H9 (cell line): ENCODE results near the gene TET3. TPM values are rescaled to one million over a fixed set of nuclear protein-coding genes. Genes with fewer than 3 reads are reported as not detected.

ENCODE experiments used
- DNase-seq: peaks from one replicate; pipeline ENCODE4 v3.0.0-alpha.2; 2017
- H2AFZ ChIP-seq: one replicate; pipeline ENCODE4 v1.6.1; 2013; ENCODE audit warnings: mild to moderate bottlenecking, low read length, control low read depth, moderate library complexity
- H2AK5ac ChIP-seq: 2 replicates; pipeline ENCODE4 v1.6.1; 2013; ENCODE audit warnings: low read length, control low read depth, mixed read lengths; ENCODE audit not compliant: insufficient read length
- H2BK120ac ChIP-seq: one replicate; pipeline ENCODE4 v1.6.1; 2013; ENCODE audit warnings: low read depth, mild to moderate bottlenecking, low read length, control low read depth, inconsistent platforms; ENCODE audit not compliant: poor library complexity, severe bottlenecking
- H2BK12ac ChIP-seq: 2 replicates; pipeline ENCODE4 v1.6.1; 2013; ENCODE audit warnings: low read length, control low read depth, mixed read lengths, low read depth; ENCODE audit not compliant: insufficient read length
- H2BK15ac ChIP-seq: 2 replicates; pipeline ENCODE4 v1.6.1; 2013; ENCODE audit warnings: low read depth, low read length, control low read depth
- H2BK20ac ChIP-seq: one replicate; pipeline ENCODE4 v1.6.1; 2013; ENCODE audit warnings: low read depth, mild to moderate bottlenecking, low read length, control low read depth, inconsistent platforms; ENCODE audit not compliant: poor library complexity, severe bottlenecking
- H2BK5ac ChIP-seq: 2 replicates; pipeline ENCODE4 v1.6.1; 2013; ENCODE audit warnings: low read length, control low read depth, mixed read lengths; ENCODE audit not compliant: insufficient read length
- H3K14ac ChIP-seq: 2 replicates; pipeline ENCODE4 v1.6.1; 2013; ENCODE audit warnings: low read length, control low read depth; ENCODE audit not compliant: insufficient read depth
- H3K18ac ChIP-seq: 2 replicates; pipeline ENCODE4 v1.6.1; 2013; ENCODE audit warnings: low read depth, mild to moderate bottlenecking, mixed read lengths, low read length, control low read depth; ENCODE audit not compliant: insufficient read length
- H3K23ac ChIP-seq: 2 replicates; pipeline ENCODE4 v1.6.1; 2013; ENCODE audit warnings: low read length, control low read depth, mixed read lengths, low read depth; ENCODE audit not compliant: insufficient read length
- H3K23me2 ChIP-seq: 2 replicates; pipeline ENCODE4 v1.6.1; 2013; ENCODE audit warnings: low read depth, mild to moderate bottlenecking, mixed read lengths, low read length, control low read depth; ENCODE audit not compliant: insufficient read length, poor library complexity, severe bottlenecking
- H3K27ac ChIP-seq: 2 replicates; pipeline ENCODE4 v1.5.1; 2013; ENCODE audit warnings: low read length, control low read depth, mixed read lengths, low read depth; ENCODE audit not compliant: insufficient read length
- H3K27me3 ChIP-seq: 2 replicates; pipeline ENCODE4 v1.6.1; 2013; ENCODE audit warnings: low read length, control low read depth, inconsistent platforms; ENCODE audit not compliant: insufficient read depth
- H3K4ac ChIP-seq: 2 replicates; pipeline ENCODE4 v1.6.1; 2013; ENCODE audit warnings: low read depth, mild to moderate bottlenecking, control low read depth, inconsistent platforms, low read length, moderate library complexity
- H3K4me1 ChIP-seq: 2 replicates; pipeline ENCODE4 v1.6.1; 2013; ENCODE audit warnings: low read length, control low read depth, inconsistent platforms; ENCODE audit not compliant: insufficient read depth
- H3K4me2 ChIP-seq: 2 replicates; pipeline ENCODE4 v1.6.1; 2013; ENCODE audit warnings: low read length, control low read depth, mixed read lengths; ENCODE audit not compliant: insufficient read length, insufficient read depth
- H3K56ac ChIP-seq: 2 replicates; pipeline ENCODE4 v1.6.1; 2013; ENCODE audit warnings: low read depth, mild to moderate bottlenecking, mixed read lengths, low read length, control low read depth; ENCODE audit not compliant: insufficient read length
- H3K79me1 ChIP-seq: 2 replicates; pipeline ENCODE4 v1.6.1; 2013; ENCODE audit warnings: low read depth, mild to moderate bottlenecking, moderate library complexity, low read length, control low read depth, inconsistent platforms; ENCODE audit not compliant: insufficient read depth, poor library complexity, severe bottlenecking
- H3K79me2 ChIP-seq: 2 replicates; pipeline ENCODE4 v1.6.1; 2013; ENCODE audit warnings: low read length, control low read depth, inconsistent platforms; ENCODE audit not compliant: insufficient read depth
- H3K9ac ChIP-seq: 2 replicates; pipeline ENCODE4 v1.6.1; 2013; ENCODE audit warnings: low read length, control low read depth, mixed read lengths; ENCODE audit not compliant: insufficient read length; ENCODE audit errors: extremely low read depth
- H3K9me3 ChIP-seq: one replicate; pipeline ENCODE4 v1.6.1; 2013; ENCODE audit warnings: low read depth, low read length, inconsistent platforms; ENCODE audit not compliant: control insufficient read depth
- H3T11ph ChIP-seq: one replicate; pipeline ENCODE4 v1.6.1; 2013; ENCODE audit warnings: mild to moderate bottlenecking, low read length, control low read depth, inconsistent platforms
- H4K20me1 ChIP-seq: one replicate; pipeline ENCODE4 v1.6.1; 2013; ENCODE audit not compliant: control insufficient read depth, insufficient read length, insufficient read depth
- H4K5ac ChIP-seq: 2 replicates; pipeline ENCODE4 v1.6.1; 2013; ENCODE audit warnings: low read depth, mild to moderate bottlenecking, mixed read lengths, low read length, control low read depth; ENCODE audit not compliant: insufficient read length
- H4K8ac ChIP-seq: replicated peaks from 2 replicates; pipeline ENCODE4 v1.6.1; 2013; ENCODE audit warnings: low read length, control low read depth, mixed read lengths, low read depth; ENCODE audit not compliant: insufficient read length
- H4K91ac ChIP-seq: 2 replicates; pipeline ENCODE4 v1.6.1; 2013; ENCODE audit warnings: low read depth, mild to moderate bottlenecking, moderate library complexity, mixed read lengths, low read length, control low read depth; ENCODE audit not compliant: insufficient read length
- H3K27ac Mint-ChIP-seq, 3 experiments: 2 replicates in 2 of 3; 3 replicates in 1 of 3; pipeline ENCODE4 v1.8.0; 2020 to 2021; ENCODE audit warnings: mixed read lengths in 3 of 3, mild to moderate bottlenecking in 1 of 3, moderate library complexity in 1 of 3
- H3K27me3 Mint-ChIP-seq: 2 replicates; pipeline ENCODE4 v1.8.0; 2021; ENCODE audit warnings: low read depth, mild to moderate bottlenecking, moderate library complexity, mixed read lengths
- H3K36me3 Mint-ChIP-seq, 3 experiments: 2 replicates in 2 of 3; 3 replicates in 1 of 3; pipeline ENCODE4 v1.8.0; 2020 to 2021; ENCODE audit warnings: low read depth in 3 of 3, mixed read lengths in 3 of 3; ENCODE audit not compliant: insufficient read depth in 1 of 3
- H3K4me1 Mint-ChIP-seq, 2 experiments: 2 replicates each; pipeline ENCODE4 v1.8.0; 2020; ENCODE audit warnings: mixed read lengths in 2 of 2
- H3K4me3 Mint-ChIP-seq, 2 experiments: 2 replicates in 1 of 2; 3 replicates in 1 of 2; pipeline ENCODE4 v1.8.0; 2020 to 2021; ENCODE audit warnings: mild to moderate bottlenecking in 2 of 2, mixed read lengths in 2 of 2, moderate library complexity in 1 of 2
- H3K9me3 Mint-ChIP-seq, 2 experiments: 2 replicates in 1 of 2; 3 replicates in 1 of 2; pipeline ENCODE4 v1.8.0; 2020; ENCODE audit warnings: mild to moderate bottlenecking in 2 of 2, mixed read lengths in 2 of 2, moderate library complexity in 1 of 2
- CTCF ChIP-seq: fragments of 200-600 bp; sonication (generic); conservative IDR thresholded peaks from 3 replicates; pipeline ENCODE4 v1.8.0; 2021; ENCODE audit warnings: antibody characterized with exemption, mild to moderate bottlenecking
- WGBS: extraction: QIAGEN DNeasy Blood & Tissue Kit; methylation state at CpG from one replicate; pipeline ENCODE4 v1.1.7; 2013; ENCODE audit warnings: missing lambda C conversion rate, low lambda C conversion rate, mixed read lengths; ENCODE audit not compliant: insufficient read length; ENCODE audit errors: extremely low coverage; 5-methylcytosine and 5-hydroxymethylcytosine counted together
- total RNA-seq: library from RNA; stranded (reverse); gene quantifications from 2 replicates; pipeline ENCODE4 v1.2.1, GENCODE V29; 2021

The TET3 gene
- total RNA-seq, 1 experiment from 2014 or later, result 24.7 TPM

- Histone ChIP-seq H3K14ac (no peak overlapping the region), H3K23me2 (no peaks in the 10 kb centered on the region), H3K9me3 (no peaks in the 10 kb centered on the region), H3K23ac (no peak overlapping the region), H4K20me1 (no peaks in the 10 kb centered on the region), H3K27ac (no peak overlapping the region), H3K79me2 (0 out of 2 replicates have a peak, but pooled peaks cover 2% of the 10 kb centered on the region), H4K5ac (no peak overlapping the region), H3K27me3 (no peaks in the 10 kb centered on the region), H3K56ac (no peak overlapping the region), H3K4me2 (no peak overlapping the region), H4K8ac (no peak overlapping the region), H3K4me1 (no peaks in the 10 kb centered on the region), H3T11ph (no peak overlapping the region), H3K18ac (no peak overlapping the region), H2BK5ac (no peak overlapping the region), H2BK120ac (no peak overlapping the region), H2BK12ac (no peak overlapping the region), H4K91ac (no peak overlapping the region), H2BK15ac (no peak overlapping the region), H2AK5ac (no peak overlapping the region), H3K9ac (no peak overlapping the region), H3K79me1 (peaks cover 9% of the 10 kb centered on the region), H2BK20ac (no peak overlapping the region), H3K4ac (no peak overlapping the region), H2AFZ (no peak overlapping the region)
- no peak for DNase-seq
- WGBS, result no CpG with 5 or more reads among the region's 1 CpG
- H3K27ac Mint-ChIP-seq, result no peak overlapping the region
- H3K27me3 Mint-ChIP-seq, result no peaks in the 10 kb centered on the region
- no peaks in the 10 kb centered on the region for H3K4me1 Mint-ChIP-seq
- H3K36me3 Mint-ChIP-seq, result peaks cover 21 to 59% (median 52%) of the 10 kb centered on the region in 3 experiments; a peak in 6 of 7 replicates
- H3K4me3 Mint-ChIP-seq, result no peak overlapping the region
- no peak for TF ChIP-seq CTCF
- H3K9me3 Mint-ChIP-seq, result no peaks in the 10 kb centered on the region
Observed at GRCh38 chr2:73946215-73946614, 38.5 kb upstream of the TET3 start.
